Hepatocyte (in vitro differentiated cells): ENCODE measurements around the gene IFNGR2. TPM values are rescaled to one million over a fixed set of nuclear protein-coding genes. Genes with fewer than 3 reads are reported as not detected.

Experiments
- DNase-seq: peaks from one replicate; pipeline ENCODE4 v3.0.0-alpha.2; 2016; ENCODE audit warnings: low spot score
- H2AFZ ChIP-seq: fragments of 200-600 bp; sonication (generic); 2 replicates; pipeline ENCODE4 v1.6.0; 2016; ENCODE audit warnings: antibody characterized with exemption, mild to moderate bottlenecking
- H3K27ac ChIP-seq: fragments of 200-600 bp; sonication (generic); 2 replicates; pipeline ENCODE4 v1.5.1; 2016; ENCODE audit warnings: mild to moderate bottlenecking
- H3K27me3 ChIP-seq: fragments of 200-600 bp; sonication (generic); 2 replicates; pipeline ENCODE4 v1.6.1; 2016
- H3K36me3 ChIP-seq: fragments of 200-600 bp; sonication (generic); replicated peaks from 2 replicates; pipeline ENCODE4 v1.5.1; 2016; ENCODE audit warnings: low read depth; ENCODE audit not compliant: insufficient read depth
- H3K4me1 ChIP-seq: fragments of 200-600 bp; sonication (generic); 2 replicates; pipeline ENCODE4 v1.5.1; 2016; ENCODE audit warnings: mild to moderate bottlenecking, moderate library complexity; ENCODE audit not compliant: insufficient read depth
- H3K4me2 ChIP-seq: fragments of 200-600 bp; sonication (generic); 2 replicates; pipeline ENCODE4 v1.6.0; 2016
- H3K4me3 ChIP-seq: fragments of 200-600 bp; sonication (generic); 2 replicates; pipeline ENCODE4 v1.5.1; 2016; ENCODE audit warnings: mild to moderate bottlenecking
- H3K79me2 ChIP-seq: fragments of 200-600 bp; sonication (generic); 2 replicates; pipeline ENCODE4 v1.6.0; 2017; ENCODE audit warnings: mild to moderate bottlenecking
- H3K9me2 ChIP-seq: fragments of 200-600 bp; sonication (generic); replicated peaks from 2 replicates; pipeline ENCODE4 v1.6.0; 2017; ENCODE audit warnings: mild to moderate bottlenecking; ENCODE audit not compliant: insufficient read depth
- H3K9me3 ChIP-seq: fragments of 200-600 bp; sonication (generic); 2 replicates; pipeline ENCODE4 v1.5.1; 2016; ENCODE audit warnings: low read depth, mild to moderate bottlenecking
- H4K20me1 ChIP-seq: fragments of 200-600 bp; sonication (generic); 2 replicates; pipeline ENCODE4 v1.6.0; 2016; ENCODE audit warnings: mild to moderate bottlenecking; ENCODE audit not compliant: insufficient read depth, poor library complexity, severe bottlenecking
- CTCF ChIP-seq: fragments of 200-600 bp; sonication (generic); IDR thresholded peaks from 2 replicates; pipeline ENCODE4 v1.5.1; 2016; ENCODE audit warnings: antibody characterized with exemption, mild to moderate bottlenecking; ENCODE audit not compliant: poor library complexity
- EZH2 ChIP-seq: fragments of 200-600 bp; sonication (generic); IDR thresholded peaks from 2 replicates; pipeline ENCODE4 v1.6.1; 2016; ENCODE audit warnings: antibody characterized with exemption, mild to moderate bottlenecking, borderline replicate concordance
- EZH2phosphoT487 ChIP-seq: fragments of 200-600 bp; sonication (generic); IDR thresholded peaks from one replicate; pipeline ENCODE4 v1.6.1; 2018; ENCODE audit warnings: antibody characterized with exemption, mild to moderate bottlenecking, low read depth, moderate library complexity; ENCODE audit not compliant: unreplicated experiment, severe bottlenecking
- WGBS: methylation state at CpG from one replicate; pipeline ENCODE4 v1.1.6; 2016; ENCODE audit warnings: low lambda C conversion rate; ENCODE audit errors: missing lambda C conversion rate; 5-methylcytosine and 5-hydroxymethylcytosine counted together
- polyA plus RNA-seq: library from polyadenylated mRNA; unstranded; fragments of >200 nt; fragmentation: Nextera tagmentation; extraction: Ambion mirVana; gene quantifications from 2 replicates; pipeline ENCODE4 v1.2.1, GENCODE V29; 2016
- total RNA-seq: library from RNA; depleted of rRNA; stranded (reverse); fragments of >200 nt; gene quantifications from 2 replicates; pipeline ENCODE4 v1.2.3, GENCODE V29; 2014

The IFNGR2 gene
- total and polyA plus RNA-seq, 2 experiments from 2014 or later = 53.4 to 66.7 TPM

- Histone ChIP-seq H3K4me3 (no peak overlapping the region), H3K4me1 (no peaks in the 10 kb centered on the region), H3K4me2 (no peak overlapping the region), H3K36me3 (no peaks in the 10 kb centered on the region), H4K20me1 (no peaks in the 10 kb centered on the region), H3K79me2 (no peaks in the 10 kb centered on the region), H2AFZ (no peak overlapping the region), H3K9me2 (no peaks in the 10 kb centered on the region), H3K9me3 (no peaks in the 10 kb centered on the region), H3K27ac (no peak overlapping the region), H3K27me3 (no peaks in the 10 kb centered on the region)
- DNase-seq = no peak
- no peak for TF ChIP-seq EZH2phosphoT487
- no peak for TF ChIP-seq EZH2
- TF ChIP-seq CTCF = no peak
- WGBS = 98% methylated on average over 8 of the region's 8 CpGs
These were observed 46.0 kb upstream of the IFNGR2 start for GRCh38 chr21:33357177-33357576.

- Histone ChIP-seq H3K4me1 (no peaks in the 10 kb centered on the region), H3K4me2 (no peak overlapping the region), H3K9me2 (no peaks in the 10 kb centered on the region), H3K36me3 (no peaks in the 10 kb centered on the region), H4K20me1 (no peaks in the 10 kb centered on the region), H2AFZ (no peak overlapping the region), H3K9me3 (no peaks in the 10 kb centered on the region), H3K79me2 (no peaks in the 10 kb centered on the region), H3K27me3 (no peaks in the 10 kb centered on the region), H3K27ac (no peak overlapping the region), H3K4me3 (no peak overlapping the region)
- no peak for DNase-seq
- 84% methylated on average over 4 of the region's 4 CpGs for WGBS
- TF ChIP-seq CTCF = no peak
- TF ChIP-seq EZH2 = no peak
- TF ChIP-seq EZH2phosphoT487 = no peak
These were observed 43.8 kb upstream of the IFNGR2 start for GRCh38 chr21:33359446-33359845.

- 86% methylated on average over 6 of the region's 6 CpGs for WGBS
- no peaks in the 10 kb centered on the region for H3K27me3 ChIP-seq
- no peaks in the 10 kb centered on the region for H3K9me2 ChIP-seq
- no peak overlapping the region for H3K4me2 ChIP-seq
- no peak overlapping the region for H2AFZ ChIP-seq
- H3K27ac ChIP-seq = no peak overlapping the region
- no peaks in the 10 kb centered on the region for H3K36me3 ChIP-seq
- H3K4me3 ChIP-seq = no peak overlapping the region
- DNase-seq = no peak
- no peaks in the 10 kb centered on the region for H3K79me2 ChIP-seq
- H4K20me1 ChIP-seq = no peaks in the 10 kb centered on the region
- TF ChIP-seq EZH2phosphoT487 = no peak
- no peak for TF ChIP-seq EZH2
- no peak for TF ChIP-seq CTCF
- H3K4me1 ChIP-seq = no peaks in the 10 kb centered on the region
- no peaks in the 10 kb centered on the region for H3K9me3 ChIP-seq
These were observed 42.9 kb upstream of the IFNGR2 start for GRCh38 chr21:33360281-33360680.
